ENCODE measurements around the gene AGAP5.

- TF ChIP-seq EZH2 (IDR thresholded peaks at IDR 0.05; ENCODE audit: insufficient read depth, poor library complexity, severe bottlenecking) = no peak
- no peak for TF ChIP-seq EZH2phosphoT487 (IDR thresholded peaks at IDR 0.05; ENCODE audit: insufficient read depth, low read depth)
Measured at GRCh38 chr10:73635781-73636180, 62.1 kb downstream of the AGAP5 start.
